NCI-H774 (cell line): Measurements from ENCODE around the gene ZIC1.

Source experiments
- DNase-seq: peaks from one replicate; lab custom pipeline; 2025; lab: John Stamatoyannopoulos, UW

The ZIC1 gene

GRCh38 chr3:147395899-147396711 lies 13.1 kb upstream of the ZIC1 start:
- no peak for DNase-seq

- no peak for DNase-seq
These were observed 12.5 kb upstream of the ZIC1 start for GRCh38 chr3:147396712-147397046.

DNA sequence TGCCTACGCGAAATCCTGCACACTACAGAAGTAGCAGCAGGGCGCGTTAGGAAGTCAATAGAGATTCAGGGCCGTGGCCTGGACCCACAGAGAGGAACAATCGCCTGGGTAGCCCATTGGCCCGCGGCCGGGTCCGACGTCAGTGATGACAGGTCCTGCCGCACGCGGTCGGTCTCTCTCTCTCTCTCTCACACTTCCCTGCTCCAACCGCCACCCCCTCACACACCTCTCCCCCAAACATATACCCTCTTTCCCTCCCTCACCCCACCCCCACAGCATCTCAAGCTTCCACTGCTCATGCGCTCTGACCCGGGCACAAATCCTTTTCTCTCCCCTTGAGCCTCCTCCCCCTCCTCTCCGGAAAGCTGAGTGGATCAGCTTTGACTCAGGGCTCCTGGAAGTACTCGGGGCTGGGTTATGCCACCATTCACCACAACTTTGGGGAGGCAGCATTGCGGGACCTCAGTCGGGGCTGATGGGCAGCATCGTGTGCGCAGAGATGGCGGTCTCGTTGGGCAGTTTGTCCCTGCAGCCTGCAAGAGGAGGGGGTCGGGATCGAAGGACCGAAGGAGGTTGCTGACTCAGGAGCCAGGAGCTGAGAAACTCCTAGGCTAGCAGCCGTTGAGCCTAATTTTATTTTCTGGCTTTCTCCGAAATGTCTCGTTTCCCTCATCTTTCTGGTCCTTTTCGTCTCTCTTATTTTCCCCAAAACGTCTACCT lies 11.8 kb upstream of the ZIC1 start:
- no peak for DNase-seq

GRCh38 chr3:147397875-147398812 lies 11.0 kb upstream of the ZIC1 start:
- no peak for DNase-seq

DNA sequence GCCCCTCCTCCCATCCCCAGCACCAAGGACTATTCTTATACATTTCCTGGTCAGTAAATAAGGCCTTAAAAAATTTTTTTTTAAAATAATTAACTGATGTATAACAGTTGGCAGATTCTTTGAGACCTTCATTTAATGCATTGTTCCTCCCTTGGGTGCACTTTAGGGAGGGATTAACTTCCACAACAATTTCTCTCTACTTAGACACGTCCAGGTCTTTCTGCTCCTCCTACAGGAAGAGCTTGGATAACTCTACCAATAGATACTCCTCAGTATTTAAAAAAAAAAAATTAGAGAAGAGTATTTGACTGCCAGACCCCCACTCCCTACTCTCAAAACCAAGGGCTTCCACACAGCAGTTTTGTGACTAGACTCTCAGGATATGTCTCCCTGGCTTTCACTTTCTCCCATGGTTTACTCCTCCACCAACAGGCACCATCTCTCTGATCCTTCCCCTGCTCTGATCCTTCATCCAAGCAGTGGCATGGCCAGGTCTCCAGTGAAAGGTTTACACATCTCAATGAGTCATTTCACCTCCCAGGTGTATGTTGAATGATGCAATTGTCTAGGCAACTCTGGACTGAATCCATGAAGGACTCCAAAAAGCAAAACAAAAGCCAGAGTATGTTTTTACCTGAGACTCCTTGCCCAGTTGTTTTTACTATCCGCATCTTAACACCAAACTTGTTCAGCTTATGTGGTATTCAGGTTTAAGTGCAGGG lies 10.2 kb upstream of the ZIC1 start:
- DNase-seq: no peak

DNA sequence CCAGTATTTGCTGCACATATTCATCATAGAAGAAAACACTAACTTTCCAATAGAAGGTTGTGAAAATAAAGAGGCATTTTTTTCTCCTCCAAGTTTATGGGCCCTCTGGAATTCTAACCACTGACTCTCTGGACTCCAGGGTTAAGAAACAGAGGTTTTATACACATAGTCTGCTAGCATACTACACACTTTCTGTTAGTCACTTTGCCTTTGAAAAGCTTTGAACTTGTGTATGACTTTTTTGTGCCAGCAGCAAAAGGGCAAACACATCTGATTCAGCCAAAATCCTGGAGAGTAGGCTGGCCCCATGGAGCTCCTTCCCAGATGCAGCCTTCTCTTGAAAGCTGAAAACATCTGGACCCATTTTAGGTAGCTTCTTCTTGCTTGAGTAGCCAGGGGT lies 9.1 kb upstream of the ZIC1 start:
- no peak for DNase-seq

DNA sequence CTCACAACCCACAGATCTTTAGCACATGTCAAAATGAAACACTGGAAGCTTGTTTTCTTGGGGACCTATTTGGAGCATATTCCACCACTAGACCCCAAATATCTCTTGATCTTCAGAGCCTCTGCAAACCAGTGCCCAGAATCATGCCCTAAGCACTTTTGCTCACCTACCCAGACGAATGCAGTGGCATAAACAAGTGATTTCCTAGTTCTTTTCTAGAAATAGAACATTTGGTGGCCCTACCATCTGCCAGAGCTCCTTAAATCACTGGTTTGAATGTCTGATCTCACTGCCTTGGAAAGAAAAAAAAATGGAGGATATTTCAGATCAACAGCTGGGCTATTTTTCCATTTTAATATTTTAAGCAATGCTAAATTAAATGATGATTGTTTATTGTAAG lies 8.2 kb upstream of the ZIC1 start:
- DNase-seq: no peak

- no peak for DNase-seq
These were observed 7.7 kb upstream of the ZIC1 start for GRCh38 chr3:147401421-147401820.

DNA sequence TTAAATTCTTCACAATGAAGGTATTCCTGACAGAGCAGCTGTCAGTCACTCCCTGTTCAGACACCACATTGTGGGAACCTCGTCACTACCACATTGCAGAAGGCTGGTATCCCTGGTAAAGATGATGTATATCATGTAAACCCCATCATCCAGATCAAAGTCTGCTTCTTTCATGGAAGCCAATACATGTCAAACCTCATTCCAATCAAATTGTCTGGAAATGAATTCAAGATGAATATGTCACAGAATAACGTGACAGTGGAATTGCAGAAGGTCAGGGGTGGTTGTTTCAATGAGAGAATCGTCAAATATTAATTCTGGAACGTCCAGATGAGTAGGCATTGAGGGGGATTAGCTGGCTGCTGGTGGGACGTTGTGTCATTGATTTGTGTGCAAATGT lies 7.0 kb upstream of the ZIC1 start:
- DNase-seq: no peak

- DNase-seq: no peak
These were observed 5.7 kb upstream of the ZIC1 start for GRCh38 chr3:147403511-147403910.

GRCh38 chr3:147404000-147404799 lies 5.0 kb upstream of the ZIC1 start:
- no peak for DNase-seq

DNA sequence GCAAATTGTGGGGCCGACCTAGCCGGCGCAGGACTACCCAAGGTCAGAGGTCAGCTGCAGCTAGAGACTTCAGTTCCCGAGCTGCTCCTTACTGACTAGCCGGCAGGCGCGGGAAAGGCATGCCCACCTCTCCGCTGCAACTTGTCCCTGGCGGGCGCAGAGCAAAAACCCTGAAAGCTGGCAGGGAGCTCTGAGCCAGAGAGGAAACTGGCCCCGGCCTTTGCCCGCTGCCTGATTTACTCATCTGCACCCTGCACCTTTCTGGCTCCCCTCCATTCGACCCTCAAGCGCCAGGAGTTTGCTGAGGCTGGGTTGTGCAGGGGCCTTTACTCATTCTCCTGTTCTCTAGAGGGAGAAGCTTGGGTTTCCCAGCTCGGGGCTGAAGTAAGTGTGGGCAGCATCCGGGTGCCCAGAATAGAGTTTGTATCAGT lies 4.3 kb upstream of the ZIC1 start:
- no peak for DNase-seq

DNA sequence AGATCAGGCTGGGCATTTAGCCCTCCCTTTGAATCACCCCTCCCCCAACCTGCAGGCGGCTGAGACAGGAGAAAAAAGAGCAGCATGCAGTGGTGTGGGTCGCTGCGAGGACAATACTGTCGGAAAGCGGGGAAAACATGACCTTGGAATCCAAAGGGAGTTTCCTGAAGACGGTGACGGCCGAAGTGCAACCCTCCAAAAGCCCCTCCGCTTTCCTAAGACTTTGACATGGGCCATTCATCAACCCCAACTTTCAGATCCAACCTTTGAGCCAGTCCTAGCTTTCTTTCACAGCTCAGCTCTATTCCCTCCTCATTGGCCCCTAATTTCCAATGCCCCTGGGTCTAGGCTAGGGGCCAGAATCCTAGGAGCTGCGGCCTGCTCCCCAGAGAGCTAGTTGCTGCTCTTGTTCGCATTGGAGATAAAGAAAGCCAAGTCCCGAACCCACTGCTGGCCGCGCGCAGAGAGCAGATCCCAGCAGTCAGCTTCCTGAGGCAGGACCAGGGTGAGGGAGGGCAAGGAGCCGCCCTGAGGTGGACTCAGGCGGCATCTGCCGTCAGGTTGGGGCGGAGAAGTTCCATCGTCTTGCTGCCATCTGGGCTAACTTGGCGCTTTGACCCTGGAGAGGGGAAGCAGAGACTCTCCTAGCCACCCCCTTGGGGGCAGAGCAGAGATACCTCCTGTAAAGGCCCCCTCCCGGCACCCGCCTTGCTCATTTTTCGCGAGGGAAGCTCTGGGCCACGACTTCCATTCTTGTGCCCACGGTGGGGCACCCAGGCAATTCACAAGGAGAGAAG lies 3.7 kb upstream of the ZIC1 start:
- DNase-seq: no peak

DNA sequence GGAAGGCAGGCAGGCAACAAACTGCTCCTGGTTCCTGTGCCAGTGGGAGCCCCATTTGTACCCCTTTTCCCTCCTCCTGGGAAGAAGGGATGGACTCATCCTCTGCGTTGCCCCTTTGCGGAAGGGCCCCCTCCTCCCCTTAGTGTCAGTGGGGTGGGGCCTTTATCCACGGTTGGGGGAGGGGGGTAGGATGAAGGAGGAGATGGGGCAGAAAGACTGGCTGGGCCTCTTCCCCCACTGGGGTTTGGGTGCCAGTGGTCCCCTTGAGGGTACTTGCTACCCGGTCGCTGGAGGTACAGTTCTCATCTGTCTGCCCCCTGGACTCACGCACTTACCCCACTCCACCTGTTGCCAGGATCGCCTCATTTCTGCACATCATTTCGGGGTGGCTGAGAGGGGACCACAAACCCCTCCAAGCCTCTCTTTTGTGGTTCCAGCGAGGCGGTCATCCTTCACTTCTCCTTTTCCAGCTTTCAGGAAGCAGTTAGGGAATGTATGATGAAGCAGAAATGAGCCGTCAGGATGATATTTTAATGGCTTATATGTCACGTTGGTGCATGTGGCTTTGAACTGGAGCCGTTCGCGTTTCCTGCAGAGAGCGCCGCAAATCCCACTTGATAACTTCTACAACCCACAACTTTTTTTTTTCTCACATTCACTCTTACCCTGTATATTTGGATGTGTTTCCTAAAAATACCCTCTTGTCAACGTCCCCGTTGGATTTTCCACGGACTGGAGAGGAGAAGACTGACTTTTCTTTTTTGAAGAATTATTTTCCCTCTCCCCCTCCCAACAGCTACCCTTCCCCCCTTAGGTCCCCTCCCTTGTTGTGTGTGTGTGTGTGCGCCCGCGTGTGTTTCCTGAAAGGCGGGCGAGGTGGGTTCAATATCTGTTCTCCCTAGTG lies 2.9 kb upstream of the ZIC1 start, which contains the start of gene ZIC4:
ZIC4 (minus strand) TSS at position 516 of the 904 bp plus-strand sequence. CDS start 3,746 bp downstream, outside the sequence.
- no peak for DNase-seq

DNA sequence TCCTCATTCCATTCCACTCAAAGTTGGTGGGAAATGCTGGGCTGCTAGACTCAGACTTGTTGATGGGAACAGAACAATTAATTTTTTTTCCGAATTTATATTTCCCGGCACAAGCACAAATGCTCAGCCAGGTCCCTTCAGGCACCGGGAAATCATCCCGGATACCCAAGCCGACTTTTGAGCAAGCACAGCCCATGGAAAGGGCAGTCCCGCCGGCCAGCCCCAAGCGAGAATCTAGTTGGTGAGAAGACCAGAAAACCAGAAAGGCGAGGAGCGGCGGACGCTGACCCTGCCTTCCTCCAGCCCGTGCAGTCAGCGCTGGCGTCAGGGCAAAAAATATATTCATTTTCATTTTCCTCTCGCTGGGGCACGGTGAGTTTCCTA lies 2.1 kb upstream of the ZIC1 start:
- DNase-seq: no peak

- DNase-seq: no peak
These were observed 1.5 kb upstream of the ZIC1 start for GRCh38 chr3:147407498-147408187.

DNA sequence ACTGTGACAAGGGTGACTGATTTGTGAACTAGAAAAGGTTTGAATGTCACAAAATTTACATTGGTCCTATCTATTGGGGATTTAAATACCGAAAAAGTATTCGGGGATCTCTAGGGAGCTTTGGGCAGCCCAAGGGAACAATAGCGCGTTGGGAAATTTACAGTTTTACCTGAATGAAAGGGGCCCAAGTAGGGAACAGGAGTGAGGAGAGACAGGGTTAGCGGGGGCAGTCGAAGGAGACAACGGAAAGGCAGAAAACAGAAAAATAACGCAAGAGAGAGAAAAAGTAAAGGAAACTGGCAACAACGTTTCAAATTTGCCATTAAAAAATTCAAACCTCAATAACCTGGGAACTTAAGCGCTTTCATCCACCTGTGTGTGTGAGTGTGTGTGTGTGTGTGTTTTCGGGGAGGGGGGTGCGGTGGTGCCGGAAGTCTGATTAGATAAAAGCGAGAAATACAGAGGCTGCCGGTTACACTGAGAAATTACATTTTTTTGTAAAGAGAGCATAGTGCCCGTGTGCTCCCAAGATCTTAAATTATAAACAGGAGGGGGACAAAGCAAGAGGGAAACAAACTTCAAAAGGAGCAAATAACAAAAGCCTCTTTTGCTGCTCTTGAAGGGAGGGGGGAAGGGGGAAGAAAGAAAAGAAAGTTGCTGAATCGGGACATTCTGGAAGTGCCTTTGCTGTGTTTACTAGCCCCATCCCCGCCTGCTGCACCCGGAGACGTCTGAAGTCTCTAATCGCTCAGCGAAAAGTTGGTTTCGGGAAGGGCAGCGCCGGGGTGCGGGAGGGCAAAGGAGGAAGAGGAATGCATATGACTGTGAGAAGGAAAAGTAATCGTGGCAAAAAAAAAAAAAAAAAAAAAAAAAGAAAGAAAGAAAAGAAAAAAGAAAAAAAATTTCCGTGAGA lies 721 bp upstream of the ZIC1 start:
- no peak for DNase-seq
